Eye (tissue), 1 donor: ENCODE measurements around the gene SCARF2.
"Not testable (repeated sequence)": the region's sequence is repeated elsewhere in the genome, so short reads cannot be mapped to it uniquely, and the experiment has no call there.

Experiments used
- DNase-seq: peaks from one replicate; pipeline ENCODE4 v3.0.0-alpha.2; 2015

Gene SCARF2, protein sequence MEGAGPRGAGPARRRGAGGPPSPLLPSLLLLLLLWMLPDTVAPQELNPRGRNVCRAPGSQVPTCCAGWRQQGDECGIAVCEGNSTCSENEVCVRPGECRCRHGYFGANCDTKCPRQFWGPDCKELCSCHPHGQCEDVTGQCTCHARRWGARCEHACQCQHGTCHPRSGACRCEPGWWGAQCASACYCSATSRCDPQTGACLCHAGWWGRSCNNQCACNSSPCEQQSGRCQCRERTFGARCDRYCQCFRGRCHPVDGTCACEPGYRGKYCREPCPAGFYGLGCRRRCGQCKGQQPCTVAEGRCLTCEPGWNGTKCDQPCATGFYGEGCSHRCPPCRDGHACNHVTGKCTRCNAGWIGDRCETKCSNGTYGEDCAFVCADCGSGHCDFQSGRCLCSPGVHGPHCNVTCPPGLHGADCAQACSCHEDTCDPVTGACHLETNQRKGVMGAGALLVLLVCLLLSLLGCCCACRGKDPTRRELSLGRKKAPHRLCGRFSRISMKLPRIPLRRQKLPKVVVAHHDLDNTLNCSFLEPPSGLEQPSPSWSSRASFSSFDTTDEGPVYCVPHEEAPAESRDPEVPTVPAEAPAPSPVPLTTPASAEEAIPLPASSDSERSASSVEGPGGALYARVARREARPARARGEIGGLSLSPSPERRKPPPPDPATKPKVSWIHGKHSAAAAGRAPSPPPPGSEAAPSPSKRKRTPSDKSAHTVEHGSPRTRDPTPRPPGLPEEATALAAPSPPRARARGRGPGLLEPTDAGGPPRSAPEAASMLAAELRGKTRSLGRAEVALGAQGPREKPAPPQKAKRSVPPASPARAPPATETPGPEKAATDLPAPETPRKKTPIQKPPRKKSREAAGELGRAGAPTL

DNA sequence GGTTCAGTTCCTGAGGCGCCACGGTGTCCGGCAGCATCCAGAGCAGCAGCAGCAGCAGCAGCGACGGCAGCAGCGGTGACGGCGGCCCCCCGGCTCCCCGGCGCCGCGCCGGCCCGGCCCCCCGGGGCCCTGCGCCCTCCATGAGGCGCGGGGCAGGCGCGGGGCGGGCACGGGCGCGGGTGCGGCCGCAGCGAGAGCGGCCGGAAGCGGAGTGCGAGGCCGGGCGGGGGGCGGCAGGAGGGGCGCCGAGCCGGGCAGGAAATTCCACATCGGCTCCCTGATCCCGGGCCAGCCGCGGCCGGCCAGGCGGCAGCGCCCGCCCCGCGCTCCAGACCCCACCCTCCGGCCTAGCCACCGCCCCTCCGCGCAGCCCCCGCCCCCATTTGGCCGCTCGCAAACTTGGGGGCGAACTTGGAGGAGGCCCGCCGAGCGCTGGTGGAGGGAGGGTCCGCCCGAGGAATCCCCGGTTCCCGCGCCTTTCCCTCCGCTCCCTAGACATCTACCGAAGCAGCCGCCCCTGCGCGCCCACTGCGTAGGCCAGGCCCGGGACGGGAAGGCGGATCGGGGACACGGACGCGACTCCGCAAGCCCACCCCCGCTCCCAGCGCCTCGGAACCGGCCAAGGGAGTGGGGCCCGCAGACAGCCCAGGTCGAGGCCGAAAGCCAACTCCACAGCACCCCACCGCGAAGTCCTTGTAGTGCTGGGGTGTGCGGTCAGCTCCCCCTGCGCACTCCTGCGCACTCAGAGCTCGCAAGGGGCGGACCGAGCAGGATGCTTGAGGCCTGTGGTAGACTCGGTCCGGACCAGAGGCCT lies at the start of gene SCARF2:
Gene SCARF2, minus strand, starts transcription at position 213 of the 814 bp plus-strand sequence. Its CDS starts 71 bp downstream, at position 142.
- peak; percentile 87 for DNase-seq

DNA sequence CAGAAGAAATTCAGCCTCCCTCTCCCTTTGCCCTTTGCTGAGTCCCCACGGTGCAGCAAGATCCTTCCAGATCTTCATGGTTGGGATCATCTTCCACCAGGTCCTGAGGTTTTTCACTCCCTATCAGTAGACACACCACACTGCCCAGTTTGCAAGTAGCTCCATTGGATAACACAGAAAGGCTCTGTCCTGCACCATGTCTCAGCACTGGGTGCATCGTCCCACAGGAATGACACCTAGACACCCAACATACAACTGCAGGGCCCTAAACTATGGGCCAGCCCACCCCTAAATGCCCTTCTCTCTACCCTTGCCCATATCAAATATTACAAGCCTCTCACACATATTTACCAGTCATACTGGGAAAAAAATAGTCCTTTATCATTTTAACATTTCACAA lies 48.6 kb upstream of the SCARF2 start:
- DNase-seq: no peak

DNA sequence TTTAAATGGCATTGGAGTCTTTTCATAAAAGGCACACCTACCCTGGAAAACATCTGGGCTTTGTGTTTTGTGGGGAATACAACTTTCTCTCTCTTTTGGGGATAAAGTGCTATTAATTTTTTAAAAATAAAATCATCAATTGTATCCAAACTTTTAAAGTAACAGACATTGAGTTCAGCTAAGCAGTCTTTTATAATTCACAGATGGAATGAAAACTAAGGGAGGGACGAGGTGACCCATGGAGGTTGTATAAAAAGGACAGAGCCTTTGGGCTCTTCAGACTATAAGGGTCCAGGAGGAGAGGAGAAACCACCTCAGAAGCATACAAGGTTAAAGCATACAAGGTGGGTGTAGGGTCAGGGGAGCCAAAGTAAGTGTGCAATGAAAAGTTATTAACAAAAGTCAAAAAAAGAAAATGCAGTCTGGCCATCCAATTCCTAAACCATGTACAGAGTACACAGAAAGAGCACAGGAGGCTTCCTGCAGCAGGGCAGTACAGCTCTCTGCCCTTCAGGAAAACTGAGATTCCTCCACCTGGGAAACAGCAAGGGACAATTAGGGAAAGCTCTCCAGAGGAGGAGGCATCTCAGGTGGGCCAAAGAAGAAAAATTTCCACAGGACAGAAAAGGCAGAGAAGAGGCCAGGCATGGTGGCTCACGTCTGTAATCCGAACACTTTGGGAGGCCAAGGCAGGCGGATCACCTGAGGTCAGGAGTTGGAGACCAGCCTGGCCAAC lies 47.5 kb upstream of the SCARF2 start:
- no peak for DNase-seq

DNA sequence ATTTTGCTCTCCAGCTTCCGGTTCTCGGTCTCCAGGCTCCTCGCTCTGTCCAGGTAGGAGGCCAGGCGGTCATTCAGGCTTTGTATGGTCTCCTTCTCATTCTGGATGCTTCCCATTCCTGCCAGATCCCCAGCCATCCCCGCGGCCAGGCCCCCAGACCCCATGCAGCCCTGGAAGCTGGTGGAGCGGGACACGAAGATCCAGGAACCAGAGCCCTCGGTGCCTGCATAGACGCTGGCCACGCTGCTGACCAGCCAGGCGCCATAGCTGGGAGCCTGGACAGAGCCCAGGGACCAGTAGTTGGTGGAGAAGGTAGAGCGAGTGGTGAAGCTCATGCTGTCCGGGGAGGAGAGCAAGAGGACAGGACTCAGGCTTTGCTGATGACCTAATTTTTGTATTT lies 46.1 kb upstream of the SCARF2 start:
- no peak for DNase-seq

DNA sequence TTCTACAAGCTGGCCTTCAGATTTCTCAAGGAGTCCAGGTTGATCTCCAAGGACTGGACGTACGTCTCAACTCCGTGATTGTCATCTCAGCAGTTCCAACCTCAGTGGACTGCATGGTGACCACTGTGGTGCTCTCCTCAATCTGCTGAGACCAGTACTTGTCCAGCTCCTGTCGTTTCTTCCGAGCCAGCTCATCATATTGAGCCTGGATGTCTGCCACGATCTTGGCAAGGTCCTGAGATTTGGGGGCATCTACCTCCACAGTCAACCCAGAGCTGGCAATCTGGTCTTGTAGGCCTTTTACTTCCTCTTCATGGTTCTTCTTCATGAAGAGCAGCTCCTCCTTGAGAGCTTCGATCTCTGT lies 45.5 kb upstream of the SCARF2 start:
- not testable (repeated sequence) for DNase-seq

DNA sequence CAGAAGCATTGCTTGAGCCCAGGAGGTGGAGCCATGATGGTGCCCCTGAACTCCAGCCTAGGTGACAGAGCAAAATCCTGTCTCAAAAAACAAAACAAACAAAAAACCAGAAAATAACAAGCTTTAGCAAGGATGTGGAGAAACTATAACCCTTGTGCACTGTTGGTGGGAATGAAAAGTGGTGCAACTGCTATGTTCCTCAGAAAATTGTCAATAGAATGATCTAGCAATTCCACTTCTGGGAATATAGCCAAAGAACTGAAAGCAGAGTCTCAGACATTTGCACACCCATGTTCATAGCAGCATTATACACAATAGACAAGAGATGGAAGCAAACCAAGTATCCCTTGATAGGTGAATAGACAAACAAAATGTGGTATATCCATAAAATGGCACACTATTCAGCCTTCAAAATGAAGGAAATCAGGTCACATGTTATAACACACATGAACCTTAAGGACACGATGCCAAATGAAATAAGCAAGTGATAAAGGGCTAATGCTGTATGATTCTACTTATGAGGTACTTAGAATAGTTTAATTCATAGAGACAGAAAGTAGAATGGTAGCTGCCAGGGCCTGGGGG lies 42.1 kb upstream of the SCARF2 start:
- DNase-seq: no peak

DNA sequence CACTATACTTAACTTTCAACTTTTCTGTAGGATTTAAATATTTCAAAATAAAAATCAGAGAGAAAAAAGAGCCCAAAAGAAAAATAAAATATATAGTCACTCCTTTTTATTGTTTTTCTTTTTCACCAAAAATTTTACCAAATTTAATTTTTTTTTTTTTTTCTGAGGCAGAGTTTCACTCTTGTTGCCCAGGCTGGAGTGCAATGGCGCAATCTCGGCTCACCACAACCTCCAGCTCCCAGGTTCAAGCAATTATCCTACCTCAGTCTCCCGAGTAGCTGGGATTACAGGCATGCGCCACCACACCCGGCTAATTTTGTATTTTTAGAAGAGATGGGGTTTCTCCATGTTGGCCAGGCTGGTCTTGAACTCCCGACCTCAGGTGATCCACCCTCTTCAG lies 40.4 kb upstream of the SCARF2 start:
- not testable (repeated sequence) for DNase-seq

DNA sequence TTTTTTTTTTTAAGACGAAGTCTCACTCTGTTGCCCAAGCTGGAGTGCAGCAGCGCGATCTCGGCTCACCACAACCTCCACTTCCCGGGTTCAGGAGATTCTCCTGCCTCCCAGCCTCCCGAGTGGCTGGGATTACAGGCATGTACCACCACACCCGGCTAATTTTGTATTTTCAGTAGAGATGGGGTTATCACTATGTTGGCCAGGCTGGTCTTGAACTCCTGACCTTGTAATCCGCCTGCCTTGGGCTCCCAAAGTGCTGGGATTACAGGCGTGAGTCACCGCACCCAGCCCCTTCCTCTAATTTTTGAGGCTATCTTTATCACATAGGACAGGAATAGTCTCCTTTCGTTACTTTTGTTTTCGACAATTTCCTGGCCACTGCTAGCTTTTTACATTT lies 37.9 kb upstream of the SCARF2 start:
- DNase-seq: not testable (repeated sequence)

DNA sequence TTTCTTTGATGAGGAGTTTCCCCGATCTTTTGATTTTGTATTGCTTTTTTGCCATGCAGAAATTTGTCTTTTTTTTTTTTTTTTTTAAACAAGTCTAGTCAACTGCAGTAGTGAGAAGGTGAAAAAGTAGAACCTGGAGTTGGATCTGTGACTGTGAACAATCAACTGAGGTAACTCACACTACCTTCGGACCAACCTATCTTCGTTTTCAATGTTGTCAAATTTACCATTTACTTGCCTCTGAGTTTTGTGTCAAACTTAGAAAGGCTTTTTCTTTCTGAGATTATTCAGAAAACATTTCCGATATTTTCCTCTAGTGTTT lies 37.5 kb upstream of the SCARF2 start:
- DNase-seq: no peak

DNA sequence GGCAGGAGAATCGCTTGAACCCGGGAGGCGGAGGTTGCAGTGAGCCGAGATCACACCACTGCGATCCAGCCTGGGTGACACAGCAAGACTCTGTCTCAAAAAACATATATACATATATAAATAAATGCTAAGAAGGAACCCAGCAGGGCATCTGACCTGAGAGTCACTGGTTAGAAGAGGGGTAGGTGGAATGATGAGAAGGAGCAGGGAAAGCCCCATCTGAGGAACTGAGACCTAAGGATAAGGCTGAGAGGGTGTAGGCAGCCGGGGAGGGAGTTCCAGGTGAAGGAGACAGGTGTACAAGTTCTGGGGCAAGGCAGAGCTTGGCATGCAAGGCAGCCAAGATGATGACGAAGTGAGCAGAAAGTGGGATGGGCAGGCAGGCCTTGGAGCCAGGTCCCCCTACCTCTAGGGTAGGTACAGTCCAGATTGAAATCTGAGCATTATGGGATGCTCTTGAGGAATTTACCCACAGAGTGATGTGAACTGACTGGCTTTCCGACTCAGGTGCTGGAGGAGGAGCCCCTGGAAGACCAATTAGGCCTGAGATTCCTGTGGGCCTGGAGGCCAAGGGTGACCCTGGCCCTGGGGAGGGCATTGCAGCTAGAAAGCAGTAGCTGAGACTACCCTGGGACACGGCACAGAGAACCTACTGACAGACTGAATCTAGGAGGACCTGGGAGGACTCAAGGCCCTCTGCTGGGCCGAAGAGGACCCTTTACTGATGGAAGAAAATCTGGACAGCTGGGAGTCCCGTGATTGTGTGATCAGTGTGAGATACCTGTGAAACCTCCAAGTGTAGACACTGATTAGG lies 35.2 kb upstream of the SCARF2 start:
- DNase-seq: no peak

DNA sequence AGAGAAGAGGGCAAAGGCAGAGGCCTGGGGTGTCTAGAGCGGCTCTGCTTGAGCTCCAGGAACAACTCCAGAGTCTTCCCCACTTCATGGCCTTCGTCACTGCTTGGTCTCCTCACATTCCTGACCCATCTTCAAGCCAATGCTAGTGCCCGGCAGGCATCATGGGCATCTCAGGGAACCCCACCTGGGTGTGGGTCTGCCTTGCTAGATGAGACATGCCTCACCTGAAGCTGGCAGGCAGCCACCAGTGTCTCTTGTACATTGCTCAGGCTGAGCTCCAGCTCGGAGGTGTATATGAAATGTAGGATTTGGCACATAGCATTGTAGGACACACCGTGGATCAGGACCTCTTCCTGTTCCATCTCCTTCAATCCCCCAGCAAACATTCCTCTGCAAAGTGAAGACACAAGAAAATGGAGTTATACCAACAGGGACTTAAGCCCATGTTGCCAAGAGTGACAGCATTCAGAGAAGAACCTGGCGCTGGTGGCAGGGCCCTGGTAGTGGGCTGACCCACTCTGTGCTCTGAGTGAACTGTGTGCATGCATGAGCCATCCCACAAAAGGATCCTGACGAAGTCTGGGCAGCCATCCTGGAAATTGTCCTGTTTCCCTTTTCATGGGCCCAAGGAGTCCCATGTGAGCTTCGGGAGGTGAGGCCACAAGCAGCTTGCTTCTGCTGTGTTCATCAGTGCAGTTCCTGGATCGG lies 33.7 kb upstream of the SCARF2 start:
- no peak for DNase-seq

DNA sequence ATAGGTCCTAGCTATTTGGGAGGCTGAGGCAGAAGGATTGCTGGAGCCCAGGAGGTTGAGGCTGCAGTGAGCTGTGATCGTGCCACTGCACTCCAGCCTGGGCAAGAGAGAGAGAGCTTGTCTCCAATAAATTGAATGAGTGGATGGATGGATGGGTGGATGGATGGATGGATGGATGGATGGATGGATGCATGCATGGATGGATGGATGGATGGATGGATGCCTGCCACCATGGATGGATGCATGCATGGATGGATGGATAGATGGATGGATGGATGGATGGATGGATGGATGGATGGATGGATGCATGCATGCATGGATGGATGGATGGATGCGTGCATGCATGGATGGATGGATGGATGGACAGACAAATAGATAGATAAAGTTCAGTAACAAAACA lies 32.9 kb upstream of the SCARF2 start:
- not testable (repeated sequence) for DNase-seq

DNA sequence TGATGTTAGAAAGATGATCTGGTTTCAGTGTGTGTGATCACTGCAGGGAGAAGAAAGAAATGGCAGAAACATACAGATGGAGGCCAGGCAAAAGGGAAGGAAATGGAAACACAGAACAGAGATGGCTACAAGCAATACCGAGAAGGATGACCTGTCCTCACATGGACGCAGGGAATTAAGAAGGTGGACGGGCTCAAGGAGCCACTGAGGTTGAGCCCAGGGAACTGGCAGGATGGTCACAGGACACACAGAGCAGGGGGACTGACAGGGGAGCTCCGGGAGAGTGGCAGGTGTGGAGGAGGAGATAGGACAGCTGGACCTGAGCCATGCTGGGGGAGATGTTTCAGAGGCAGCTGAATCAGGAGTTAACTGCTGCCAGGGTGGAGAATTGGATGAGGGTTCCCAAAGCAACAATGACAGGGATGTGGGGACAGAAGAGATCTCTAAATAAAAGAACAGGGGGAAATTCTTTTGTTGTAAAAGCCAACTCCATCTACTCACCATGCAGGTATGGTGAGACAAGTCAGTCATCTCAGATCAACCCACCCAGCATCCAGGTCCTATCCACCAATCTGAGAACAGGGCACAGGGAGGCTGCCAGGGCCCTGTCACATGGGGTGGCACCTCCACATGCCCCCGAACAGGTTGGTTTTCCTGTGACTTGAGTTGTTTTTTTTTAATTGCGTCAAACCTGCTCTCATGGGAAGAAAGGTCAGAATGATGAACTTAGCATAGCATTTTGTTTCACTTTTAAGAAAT lies 31.7 kb upstream of the SCARF2 start:
- no peak for DNase-seq

DNA sequence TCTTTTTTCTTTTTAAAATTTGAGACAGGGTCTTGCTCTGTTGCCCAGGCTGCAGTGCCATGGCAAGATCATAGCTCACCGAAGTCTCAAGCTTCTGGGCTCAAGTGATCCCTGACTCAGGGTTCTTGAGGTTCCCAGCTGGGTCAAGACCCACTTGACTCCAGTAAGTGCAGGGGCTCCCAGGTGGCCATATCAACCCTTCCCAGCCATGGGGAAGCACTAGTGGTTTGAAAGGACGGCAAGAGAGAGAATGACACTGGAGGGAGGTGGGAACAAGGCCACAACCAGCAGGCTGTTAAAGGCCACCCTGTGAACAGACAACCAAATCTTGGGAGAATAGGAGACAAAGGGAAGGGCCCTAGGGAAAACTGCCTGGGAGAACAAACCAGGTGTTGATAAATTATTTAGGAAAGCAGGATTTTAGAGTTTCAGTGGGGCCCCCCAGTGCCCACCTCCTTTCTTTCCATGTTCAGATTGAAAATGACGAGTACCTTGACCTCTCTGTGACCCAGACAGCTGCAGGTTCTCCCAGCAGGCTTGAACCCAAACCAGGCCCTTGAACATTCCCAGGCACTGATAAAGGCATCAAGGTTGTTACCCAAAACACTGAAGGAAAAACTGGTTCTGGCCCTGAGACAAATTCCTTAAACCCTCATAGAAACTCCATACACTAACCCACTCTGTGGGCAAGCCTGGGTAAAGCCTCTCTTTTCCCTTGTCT lies 29.2 kb upstream of the SCARF2 start:
- DNase-seq: peak; percentile 20

DNA sequence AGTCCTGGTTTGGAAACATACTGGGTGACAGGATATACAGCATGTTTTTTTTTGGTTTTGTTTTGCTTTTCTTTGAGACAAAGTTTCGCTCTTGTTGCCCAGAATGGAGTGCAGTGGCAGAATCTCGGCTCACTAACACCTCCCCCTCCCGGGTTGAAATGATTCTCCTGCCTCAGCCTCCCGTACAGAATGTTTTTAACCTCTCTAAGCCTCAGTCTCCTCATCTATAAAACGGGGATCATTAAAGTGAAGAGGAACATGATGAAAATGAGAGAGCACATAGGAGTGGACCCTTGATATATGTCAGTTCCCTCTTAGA lies 28.1 kb upstream of the SCARF2 start:
- DNase-seq: no peak

DNA sequence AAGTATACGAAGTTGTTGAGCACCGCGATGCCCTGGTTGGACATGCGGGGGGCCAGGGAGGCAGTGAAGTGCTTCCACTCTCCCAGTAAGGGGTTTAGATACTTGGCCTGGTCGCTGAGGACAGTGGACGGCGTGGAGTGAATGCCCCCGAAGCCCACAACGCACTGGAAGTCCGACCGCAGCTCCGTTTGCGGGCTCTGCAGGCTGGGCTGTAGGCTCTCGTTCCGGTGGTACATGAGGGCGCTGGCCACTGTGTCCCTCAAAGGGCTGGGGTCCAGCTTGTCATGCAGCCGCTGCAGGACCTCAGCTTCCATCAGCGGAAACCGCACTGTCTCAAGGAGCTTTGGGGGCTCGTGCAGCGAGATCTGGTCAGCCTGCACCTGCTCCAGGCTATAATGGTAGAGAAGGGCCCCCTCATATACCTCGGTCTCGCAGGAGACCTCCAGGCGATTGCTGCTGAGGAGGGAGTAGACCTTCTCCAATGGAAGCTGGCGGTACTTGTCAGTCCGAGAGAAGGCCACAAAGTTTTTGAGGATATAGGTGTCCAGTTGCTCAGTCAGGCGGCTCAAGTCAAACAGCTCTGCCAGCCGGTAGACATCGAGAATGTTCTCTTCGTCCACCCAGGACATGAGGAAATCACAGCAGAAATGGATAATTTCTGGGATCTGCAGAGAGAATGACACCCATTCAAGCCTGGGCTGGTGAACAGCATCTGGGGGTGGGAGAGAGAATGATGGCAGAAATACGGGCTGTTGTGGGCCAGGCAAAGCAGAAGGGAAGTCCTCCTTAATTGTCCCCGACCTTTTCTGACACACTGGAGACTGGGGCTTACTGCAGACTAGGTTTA lies 27.5 kb upstream of the SCARF2 start:
- no peak for DNase-seq

DNA sequence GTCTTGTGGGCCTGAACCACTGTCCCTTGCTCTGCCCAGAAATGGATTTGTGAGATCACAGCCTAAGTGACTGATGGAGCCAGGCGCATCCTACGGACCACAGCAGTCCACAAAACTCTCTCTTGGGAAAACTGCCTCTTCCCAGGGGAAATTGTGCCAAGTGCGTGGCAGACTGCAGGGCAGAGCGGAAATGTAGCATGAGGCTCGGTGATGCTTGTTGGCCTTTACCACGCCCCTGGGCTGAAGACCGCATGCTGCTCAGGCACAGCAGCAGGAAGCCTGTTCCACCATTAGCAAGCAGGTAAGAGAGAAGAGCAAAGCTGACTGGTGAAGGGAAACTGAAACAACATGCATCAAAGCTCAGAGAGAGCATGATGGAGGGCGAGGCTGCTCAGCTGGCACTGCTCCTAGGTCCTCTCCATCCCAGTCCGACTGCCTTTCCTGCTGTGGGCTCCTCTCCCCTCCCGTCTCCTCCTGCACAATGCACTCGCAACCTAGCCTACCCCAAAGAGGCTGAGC lies 26.5 kb upstream of the SCARF2 start:
- DNase-seq: no peak
